Sigmoid colon (tissue), 4 donors: ENCODE results near the gene LHFPL6.

ENCODE experiments used
- CTCF ChIP-seq, 4 experiments: fragments of 450-650 bp in 3 of 4; fragments of 200-600 bp in 1 of 4; IDR thresholded peaks; one replicate each; pipeline ENCODE4 v1.5.1; 2016 to 2019; ENCODE audit warnings: antibody characterized with exemption in 4 of 4, mild to moderate bottlenecking in 3 of 4, moderate library complexity in 2 of 4
- EP300 ChIP-seq, 4 donors: sonication (generic); formaldehyde crosslinking; IDR thresholded peaks; one replicate each; pipeline ENCODE4 v1.6.1; 2017; ENCODE audit warnings: antibody characterized with exemption in 4 of 4
- POLR2A ChIP-seq, 2 donors: fragments of 450-650 bp; IDR thresholded peaks; one replicate each; pipeline ENCODE4 v1.6.1; 2016; ENCODE audit warnings: antibody characterized with exemption in 2 of 2, mild to moderate bottlenecking in 2 of 2, moderate library complexity in 2 of 2
- POLR2AphosphoS5 ChIP-seq, 4 donors: sonication (generic); formaldehyde crosslinking; IDR thresholded peaks; one replicate each; pipeline ENCODE4 v1.6.1; 2017; ENCODE audit warnings: antibody characterized with exemption in 4 of 4

- no peak for TF ChIP-seq CTCF (IDR thresholded peaks at IDR 0.05)
- TF ChIP-seq POLR2AphosphoS5 (IDR thresholded peaks at IDR 0.05), result no peak
- no peak for TF ChIP-seq POLR2A (IDR thresholded peaks at IDR 0.05)
- TF ChIP-seq EP300 (IDR thresholded peaks at IDR 0.05), result no peak
These were observed 276.4 kb downstream of the LHFPL6 start for GRCh38 chr13:39326469-39327171.
